HG03521 (cell line): ENCODE measurements around the gene ZNF579.
"Not testable (repeated sequence)": the region's sequence is repeated elsewhere in the genome, so short reads cannot be mapped to it uniquely, and the experiment has no call there.

ENCODE experiments used
- ATAC-seq: cut with Tn5 transposase; IDR thresholded peaks from one replicate; pipeline ENCODE4 v1.9.1; 2021; ENCODE audit warnings: mild to moderate bottlenecking, moderate library complexity; ENCODE audit not compliant: unreplicated experiment

ZNF579 gene

DNA sequence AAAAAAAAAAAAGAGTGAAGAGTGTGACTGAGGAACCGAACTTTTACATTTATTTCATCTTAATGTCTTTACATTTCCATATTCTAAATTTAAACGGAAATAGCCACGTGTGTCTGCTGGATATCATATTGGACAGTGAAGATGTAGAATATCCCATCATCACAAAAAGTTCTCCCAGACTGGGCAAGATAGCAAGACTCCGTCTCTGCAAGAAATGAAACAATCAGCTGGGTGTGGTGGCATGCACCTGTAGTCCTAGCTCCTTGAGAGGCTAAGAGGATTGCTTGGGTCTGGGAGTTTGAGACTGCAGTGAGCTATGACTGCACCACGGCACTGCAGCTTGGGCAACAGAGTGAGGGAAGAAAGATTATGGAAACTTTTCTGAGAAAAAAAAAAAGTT is 3.9 kb downstream of the ZNF579 start:
- no peak for ATAC-seq

DNA sequence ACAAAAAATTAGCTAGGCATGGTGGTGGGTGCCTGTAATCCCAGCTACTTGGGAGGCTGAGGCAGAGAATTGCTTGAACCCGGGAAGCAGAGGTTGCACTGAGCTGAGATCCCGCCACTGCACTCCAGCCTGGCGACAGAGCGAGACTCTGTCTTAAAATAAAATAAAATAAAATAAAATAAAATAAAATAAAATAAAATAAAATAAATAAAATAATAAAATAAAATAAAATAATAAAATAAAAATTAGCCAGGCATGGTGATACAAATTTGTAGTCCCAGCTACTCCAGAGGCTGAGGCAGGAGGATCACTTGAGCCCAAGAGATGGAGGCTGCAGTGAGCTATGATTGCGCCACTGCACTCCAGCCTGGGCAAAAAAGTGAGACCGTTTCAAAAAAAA is 6.7 kb downstream of the ZNF579 start:
- not testable (repeated sequence) for ATAC-seq

DNA sequence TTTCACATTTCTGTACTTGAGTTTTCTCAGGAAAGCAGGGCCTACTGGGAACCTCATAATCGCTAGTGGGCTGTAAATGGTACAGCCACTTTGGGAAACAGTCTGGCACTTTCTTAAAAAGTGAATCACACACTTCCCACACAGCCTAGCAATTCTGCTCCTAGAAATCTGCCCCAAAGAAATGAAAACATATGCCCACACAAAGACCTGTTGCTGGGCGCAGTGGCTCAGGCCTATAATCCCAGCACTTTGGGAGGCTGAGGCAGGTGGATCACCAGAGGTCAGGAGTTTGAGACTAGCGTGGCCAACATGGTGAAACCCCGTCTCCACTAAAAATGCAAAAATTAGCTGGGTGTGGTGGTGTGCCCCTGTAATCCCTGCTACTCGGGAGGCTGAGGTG is 11.2 kb downstream of the ZNF579 start:
- not testable (repeated sequence) for ATAC-seq

DNA sequence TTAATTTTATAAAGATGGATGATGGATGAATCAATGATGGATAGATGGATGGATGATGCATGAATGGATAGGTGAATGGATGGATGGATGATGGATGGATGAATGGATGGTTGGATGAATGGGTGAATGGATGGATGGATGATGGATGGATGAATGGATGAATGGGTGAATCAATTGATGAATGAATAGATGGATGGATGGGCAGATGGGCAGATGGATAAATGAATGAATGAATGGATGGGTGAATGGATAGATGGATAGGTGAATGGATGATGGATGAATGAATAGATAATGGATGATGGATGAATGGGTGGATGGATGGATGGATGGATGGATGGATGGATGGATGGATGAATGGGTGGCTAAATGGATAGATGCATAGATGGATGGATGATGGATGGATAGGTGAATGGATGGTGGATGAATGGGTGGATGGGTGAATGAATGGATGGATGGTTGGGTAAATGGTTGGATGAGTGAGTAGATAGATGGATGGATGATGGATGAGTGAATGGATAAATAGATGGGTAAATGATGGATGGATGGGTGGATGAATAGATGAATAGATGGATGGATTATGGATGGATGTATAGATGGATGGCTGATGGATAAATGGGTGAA is 12.8 kb downstream of the ZNF579 start:
- no peak for ATAC-seq

DNA sequence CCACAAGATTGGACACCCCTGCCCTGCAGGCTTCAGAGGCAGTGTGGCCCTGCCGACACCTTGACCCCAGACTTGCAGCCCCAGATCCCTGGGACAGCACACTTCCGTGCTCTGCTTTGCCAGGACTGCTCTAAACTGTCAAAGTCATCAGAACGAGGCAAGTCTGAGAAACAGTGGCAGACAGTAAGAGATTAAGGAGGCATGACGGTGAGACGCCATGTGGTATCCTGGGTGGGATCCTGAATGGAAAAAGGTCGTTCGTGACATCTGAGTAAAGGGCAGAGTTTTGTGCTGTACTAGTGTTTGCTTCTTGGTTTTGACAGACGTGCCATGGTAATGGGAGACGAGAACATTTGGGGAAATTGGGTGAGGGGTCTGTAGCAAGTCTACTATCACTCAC is 13.8 kb downstream of the ZNF579 start:
- no peak for ATAC-seq

DNA sequence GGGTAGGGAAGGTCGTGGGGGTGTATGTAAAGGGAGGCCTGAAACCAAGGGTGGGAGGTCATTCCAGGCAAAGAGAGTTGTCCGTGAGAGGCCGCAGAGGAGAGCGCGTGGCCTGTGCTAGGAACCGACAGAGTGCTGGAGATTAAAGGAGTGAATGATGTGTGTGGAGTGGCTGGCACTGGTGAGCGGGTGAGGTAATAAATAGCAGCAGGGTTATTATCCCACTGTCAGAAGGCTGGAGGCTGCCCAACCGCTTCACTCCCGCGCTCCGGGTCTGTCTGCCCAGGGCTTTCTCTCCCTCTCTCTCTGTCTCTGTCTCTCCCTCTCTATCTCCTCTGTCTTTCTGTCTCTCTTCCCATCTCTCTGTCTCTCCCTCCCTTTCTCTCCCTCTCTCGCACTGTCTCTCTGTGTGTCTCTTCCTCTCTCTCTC is 17.4 kb downstream of the ZNF579 start:
- no peak for ATAC-seq

DNA sequence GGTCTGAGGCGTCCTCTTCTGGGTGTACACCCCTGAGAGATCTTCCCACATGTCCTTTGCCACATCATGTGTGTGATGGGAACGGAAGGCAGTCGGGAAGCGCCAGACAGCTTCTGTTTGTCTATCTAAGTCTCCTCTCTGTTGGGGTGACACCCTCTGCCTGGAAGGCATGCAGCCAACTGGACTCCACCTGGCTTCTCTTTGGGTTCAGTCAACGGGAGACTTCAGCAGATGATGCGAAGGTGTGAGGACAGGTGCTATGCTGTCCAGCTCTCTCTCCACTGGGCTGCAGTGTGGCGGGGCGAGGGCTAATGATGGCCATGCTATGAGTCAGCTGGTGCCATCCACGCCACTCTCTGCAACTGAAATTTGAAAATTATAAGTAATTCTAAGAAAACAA is 21.0 kb downstream of the ZNF579 start:
- no peak for ATAC-seq

DNA sequence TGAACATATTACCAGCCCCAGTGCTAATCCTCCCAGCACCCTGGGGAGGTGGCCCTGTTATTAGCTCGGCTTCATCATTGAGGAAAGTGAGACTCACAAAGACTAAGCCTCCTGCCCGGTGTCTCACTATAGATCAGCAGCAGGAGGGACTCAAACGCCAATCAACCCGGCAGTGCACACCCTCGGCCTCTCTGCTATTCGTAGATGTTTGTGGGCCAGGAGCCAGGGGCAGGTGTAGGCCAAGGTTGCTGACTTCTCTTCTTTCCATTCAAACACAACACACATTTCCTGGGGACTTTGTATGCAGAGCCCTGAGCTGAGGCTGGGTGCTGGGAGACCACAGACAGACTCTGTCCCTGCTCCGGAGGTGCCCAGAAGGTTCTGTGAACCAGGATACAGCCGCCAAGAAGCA is 25.9 kb downstream of the ZNF579 start:
- no peak for ATAC-seq

DNA sequence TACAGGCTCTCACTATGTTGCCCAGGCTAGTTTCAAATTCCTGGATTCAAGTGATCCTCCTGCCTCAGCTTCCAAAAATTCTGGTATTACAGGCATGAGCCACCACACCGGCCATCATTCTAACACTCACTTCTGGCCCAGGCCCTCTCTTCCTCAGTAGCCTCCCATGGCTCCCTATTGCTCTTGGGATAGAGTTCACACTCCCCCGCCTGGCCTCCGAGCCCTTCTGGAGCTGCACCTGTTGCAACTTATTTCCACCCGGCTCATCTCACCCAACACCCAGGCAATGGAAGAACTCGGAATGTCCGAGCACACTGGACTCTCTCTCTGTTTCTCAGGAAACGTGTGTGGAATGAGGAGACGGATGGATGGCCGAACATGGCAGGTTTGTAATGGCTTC is 26.3 kb downstream of the ZNF579 start:
- ATAC-seq = no peak

DNA sequence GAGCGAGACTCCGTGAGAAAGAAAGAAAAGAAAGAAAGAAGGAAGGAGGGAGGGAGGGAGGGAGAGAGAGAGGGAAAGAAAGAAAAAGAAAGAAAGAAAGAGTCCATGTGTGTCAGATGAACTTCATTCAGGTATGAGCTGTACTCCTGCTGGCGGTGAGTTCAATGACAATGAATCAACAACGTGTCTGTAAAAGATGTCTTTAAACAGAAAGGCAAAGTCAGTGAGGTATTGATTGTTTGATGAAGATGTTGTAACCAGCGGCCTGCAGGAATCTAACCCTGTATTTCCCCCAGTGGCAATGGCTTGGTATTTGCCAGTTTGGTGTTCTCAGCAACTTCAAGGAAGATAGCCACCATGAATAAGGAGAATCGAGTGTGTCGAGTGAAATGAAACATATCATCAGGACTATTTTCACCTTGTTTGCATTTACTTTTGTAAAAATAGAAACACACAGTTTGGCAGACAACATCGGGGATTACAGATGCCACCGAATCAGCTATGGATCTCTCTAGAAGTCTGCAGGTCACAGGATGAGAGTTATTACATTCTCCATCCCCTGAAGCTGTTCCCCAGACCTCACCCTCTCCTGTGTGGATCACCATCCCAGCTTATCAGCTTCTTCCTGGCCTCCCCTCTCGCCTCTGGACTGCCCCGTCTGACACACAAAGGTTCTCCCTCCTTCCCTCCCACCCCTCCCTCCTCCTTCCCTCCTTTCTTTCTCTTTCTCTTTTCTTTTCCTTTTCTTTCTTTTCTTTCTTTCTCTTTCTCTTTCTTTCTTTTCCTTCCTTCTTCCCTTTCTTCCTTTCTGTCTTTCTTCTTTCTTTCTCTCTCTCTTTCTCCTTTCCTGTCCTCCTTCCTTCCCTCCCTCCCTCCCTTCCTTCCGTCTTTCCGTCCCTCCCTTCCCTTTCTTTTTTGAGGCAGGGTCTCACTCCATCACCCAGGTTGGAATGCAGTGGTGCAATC is 27.1 kb downstream of the ZNF579 start:
- ATAC-seq = no peak

DNA sequence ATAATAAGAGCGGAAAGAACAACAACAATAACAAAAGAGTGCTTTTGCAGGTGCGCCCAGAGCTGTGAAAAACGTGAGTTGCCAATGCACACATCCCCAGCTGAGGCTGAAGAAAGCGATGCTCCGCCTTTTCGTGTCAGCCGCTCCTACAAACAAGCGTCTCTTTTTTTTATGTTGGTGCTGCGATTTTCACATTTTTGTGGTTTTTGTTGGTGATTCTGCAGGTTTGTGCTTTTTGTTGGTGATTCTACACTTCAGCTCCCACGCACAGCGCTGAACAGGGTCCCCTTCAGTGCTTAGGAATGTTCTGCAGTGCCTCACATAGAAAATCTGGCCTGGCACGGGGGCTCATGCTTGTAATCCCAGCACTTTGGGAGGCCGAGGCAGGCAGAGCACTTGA is 28.0 kb downstream of the ZNF579 start:
- no peak for ATAC-seq

DNA sequence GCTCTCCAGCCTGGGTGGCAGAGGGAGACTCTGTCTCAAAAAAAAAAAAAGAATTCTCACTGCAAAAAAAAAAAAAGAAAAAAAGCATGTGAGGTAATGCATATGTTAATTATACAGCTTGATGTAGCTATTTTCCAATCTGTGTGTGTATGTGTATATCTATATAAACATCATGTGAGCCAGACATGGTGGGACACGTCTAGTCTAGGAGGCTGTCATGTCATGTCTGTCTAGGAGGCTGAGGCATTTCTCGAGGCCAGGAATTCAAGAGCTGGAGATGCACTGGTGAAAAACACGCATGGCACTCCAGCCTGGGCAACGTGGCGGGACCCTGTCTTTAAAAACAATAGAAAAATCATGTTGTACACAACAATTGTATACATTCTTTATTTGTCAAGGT is 28.4 kb downstream of the ZNF579 start:
- ATAC-seq = no peak

DNA sequence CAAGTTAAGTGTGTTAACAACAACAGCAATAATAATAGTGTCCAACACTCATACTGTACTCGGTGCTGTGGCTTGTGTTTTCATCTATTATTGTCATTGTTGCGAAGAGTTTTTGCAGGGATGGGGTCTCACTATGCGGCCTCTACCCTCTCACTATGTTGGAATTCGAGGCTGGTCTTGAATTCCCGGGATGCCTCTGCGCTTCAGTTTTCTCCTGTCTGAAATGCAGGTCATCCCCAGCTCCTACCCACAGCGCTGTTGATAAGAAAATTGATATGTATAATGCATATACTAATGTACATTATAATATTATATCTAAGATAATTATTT is 30.4 kb downstream of the ZNF579 start:
- no peak for ATAC-seq

DNA sequence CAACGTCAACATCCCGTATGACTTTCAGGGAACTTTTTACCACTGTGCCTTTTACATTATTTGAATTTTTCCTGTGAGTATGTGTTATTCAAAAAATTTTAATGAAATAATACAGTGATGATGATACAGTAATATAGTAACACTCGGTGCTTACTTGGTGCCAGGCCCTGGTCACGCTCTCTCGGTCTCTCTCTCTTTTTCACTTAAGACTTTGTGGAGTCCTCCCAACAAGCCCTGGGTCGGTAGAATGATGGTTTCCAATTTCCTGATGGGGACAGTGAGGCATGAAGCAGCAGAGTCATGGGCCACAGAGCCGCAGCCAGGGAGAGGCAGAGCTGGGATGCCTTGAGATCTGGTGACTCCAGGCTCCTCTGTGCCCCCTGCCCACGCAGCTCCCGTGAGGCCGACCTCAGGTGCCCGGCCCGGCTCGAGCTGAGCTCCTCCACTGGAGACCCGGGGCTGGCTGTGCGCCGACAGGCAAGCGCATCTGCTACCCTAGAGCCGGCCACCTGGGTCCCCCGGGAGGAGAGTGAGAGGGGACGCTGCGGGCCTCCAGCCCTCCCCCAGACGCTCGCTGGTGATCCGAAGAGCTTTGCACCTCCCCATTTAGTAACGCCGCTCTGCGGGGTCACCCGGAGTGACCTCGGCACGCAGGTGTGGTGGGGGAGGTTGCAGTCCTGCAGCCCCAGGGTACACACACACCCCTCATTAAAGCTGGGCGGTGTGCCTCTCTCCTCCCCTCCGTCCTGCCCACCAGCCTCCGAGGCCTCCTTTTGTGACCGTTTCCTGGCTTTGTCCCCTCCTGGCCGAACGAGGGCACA is 30.9 kb downstream of the ZNF579 start:
- ATAC-seq = no peak

DNA sequence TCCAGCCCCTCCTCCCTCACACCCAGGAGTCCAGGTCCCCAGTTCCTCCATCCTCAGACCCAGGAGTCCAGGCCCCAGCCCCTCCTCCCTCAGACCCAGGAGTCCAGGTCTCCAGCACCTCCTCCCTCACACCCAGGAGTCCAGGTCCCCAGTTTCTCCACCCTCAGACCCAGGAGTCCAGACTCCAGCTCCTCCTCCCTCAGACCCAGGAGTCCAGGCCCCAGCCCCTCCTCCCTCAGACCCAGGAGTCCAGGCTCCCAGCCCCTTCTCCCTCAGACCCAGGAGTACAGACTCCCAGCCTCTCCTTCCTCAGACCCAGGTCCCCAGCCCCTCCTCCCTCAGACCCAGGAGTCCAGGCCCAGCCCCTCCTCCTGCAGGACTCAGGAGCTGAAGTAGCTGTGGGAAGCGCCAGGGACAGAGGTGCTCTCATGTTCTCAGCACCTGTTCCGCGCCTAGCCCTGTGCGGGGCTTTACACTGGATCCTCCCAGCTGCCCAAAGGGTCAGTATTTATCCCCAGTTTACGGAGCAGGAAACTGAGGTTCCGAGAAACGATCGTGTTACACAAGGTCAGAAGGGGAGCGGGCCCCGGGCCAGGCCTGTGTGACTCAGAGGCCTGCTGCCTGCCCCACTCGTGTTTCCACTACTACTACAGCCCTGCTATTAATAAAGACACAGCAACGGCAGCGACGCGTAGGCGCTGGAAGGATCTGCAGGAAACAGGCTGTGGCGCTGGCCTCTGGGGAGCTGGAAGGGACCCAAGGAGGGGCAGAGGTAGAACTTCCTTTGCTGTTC is 33.6 kb downstream of the ZNF579 start:
- ATAC-seq = no peak

DNA sequence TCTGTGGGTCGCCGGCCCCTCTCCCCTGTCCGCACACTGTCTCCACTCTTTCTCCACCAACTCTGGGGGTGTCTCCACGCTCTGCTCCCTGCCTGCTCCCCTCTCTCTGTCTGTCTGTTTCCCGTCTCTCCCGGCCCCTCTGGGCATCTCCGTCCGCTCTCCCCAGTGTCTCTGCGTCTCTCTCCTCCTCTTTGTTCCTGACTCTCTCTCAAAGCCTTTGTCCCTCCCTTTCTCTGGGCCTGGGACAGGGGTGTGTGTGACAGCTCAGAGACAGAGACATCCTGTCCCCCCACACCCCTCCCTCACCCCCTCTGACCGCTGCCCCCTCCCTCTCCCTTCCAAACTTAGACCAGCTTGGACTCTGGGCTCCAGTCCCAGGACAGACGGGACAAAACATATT is 34.6 kb downstream of the ZNF579 start:
- ATAC-seq = no peak

DNA sequence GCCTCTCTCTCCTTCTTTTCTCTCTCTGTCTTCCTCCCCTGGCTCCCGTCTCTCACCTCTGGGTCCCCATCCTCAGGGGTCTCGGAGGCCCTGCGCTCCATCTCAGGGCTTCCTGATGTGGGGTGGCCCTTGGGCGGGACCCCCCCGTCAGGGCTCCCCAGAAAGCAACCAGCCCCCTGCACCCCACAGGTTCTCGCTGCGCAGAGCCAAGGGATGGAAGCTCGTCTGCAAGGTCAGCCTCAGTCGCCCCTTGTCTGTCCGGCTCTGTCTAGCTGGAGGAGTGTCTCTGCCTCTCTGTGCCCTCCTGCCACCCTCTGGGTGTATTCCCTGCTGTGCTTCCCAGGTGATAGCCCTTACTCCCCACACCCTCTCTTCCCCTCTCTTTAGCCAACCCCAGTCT is 35.2 kb downstream of the ZNF579 start, which contains the start of gene SBK3:
TSS of gene SBK3 (minus strand) at position 101 of the 400 bp plus-strand sequence. CDS start at position 101, 0 bp downstream.
- no peak for ATAC-seq

DNA sequence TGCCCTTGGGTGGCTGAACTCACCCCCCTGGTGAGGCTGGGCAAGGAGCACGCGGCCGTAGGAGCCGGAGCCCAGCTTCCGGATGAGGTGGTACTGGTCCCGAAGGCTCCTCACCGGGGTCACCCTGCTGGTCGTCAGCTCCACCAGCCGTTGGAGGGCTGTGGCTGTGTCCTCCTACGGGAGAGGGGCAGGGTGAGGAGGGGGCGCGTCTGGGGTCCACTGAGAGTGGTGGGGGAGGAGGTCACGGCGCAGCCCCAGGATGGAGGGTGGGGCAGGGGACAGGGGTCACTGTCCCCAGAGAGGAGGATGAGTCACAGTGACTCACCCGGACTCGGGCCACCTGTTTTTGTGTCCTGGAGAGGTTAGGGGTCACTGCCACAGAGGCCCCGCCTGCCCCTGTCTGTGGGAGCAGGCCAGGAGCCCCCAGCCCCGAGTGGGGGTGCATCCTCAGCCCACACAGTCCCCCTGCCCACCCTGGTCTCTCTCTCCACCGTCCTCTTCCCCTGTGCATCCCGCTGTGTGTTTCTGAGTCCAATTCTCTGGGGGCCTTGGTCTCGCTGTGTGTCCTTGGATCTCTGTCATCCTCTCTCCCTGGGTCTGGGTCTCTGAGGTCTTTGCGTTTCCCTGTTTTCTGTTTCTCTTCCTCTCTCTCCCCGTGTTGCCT is 35.7 kb downstream of the ZNF579 start:
- ATAC-seq = no peak

DNA sequence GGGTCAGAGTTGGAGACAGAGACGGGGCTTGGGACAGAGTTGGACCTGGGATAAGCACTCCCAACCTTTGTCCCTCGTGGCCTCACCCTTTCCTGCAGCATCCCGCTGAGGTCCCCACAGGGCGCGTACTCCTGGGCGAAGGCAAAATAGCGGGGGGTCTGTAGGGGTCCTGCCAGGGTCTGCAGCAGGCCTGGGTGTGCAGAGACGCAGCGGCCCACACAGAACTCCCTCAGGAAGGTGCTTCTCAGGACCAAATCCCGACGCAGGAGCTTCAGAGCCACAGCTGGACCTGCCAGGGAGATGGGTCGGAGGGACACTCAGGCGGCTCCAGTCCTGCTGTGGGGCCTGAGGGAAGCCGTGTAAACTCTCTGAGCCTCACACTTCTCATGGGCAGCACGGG is 36.6 kb downstream of the ZNF579 start:
- no peak for ATAC-seq

DNA sequence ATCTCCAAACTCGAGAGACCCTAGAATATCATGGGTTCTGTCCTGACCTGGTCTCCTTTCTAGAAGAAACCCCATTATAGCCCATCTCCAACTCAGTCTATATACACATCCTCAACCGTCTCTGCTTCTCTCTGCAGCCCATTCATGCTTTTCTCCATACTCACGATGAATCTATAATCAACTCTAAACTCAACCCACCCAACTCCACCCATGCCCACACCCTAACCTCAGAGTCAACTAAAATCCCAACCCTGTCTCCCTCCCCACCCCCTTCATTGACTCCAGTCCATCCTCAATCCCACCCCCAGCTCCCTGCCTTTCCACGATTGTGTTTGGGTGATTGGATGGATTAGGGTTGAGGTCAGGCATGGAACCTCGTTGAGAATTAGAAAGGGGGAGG is 37.1 kb downstream of the ZNF579 start:
- no peak for ATAC-seq
